Amniotic stem cell (primary cell): Measurements from ENCODE around the gene PSTK.

Experiments used
- DNase-seq: peaks from one replicate; lab custom pipeline; 2025; lab: John Stamatoyannopoulos, UW

The PSTK gene

GRCh38 chr10:122980209-122981065 lies at the start of gene PSTK:
PSTK (plus strand) TSS chr10:122980401; CDS start chr10:122980480, 79 bp downstream.
- DNase-seq: peak; percentile 81

GRCh38 chr10:122931088-122931906 lies 48.9 kb upstream of the PSTK start:
- DNase-seq: no peak

GRCh38 chr10:122939133-122939855 lies 40.9 kb upstream of the PSTK start:
- no peak for DNase-seq

GRCh38 chr10:122939856-122940543 lies 40.2 kb upstream of the PSTK start:
- DNase-seq: peak; percentile 67

GRCh38 chr10:122949296-122949695 lies 30.9 kb upstream of the PSTK start:
- no peak for DNase-seq

GRCh38 chr10:122953902-122954730 lies 26.1 kb upstream of the PSTK start, which contains the start of gene C10orf88:
C10orf88 (minus strand) TSS chr10:122954227; CDS start chr10:122954178, 49 bp downstream.
- DNase-seq: peak; percentile 96

GRCh38 chr10:122954731-122955050 lies 25.5 kb upstream of the PSTK start:
- DNase-seq: no peak

GRCh38 chr10:122955892-122956291 lies 24.3 kb upstream of the PSTK start:
- DNase-seq: no peak

- no peak for DNase-seq
Observed at GRCh38 chr10:122957474-122957873, 22.7 kb upstream of the PSTK start.

GRCh38 chr10:122962405-122962804 lies 17.8 kb upstream of the PSTK start:
- DNase-seq: no peak

GRCh38 chr10:122966879-122967278 lies 13.3 kb upstream of the PSTK start:
- DNase-seq: no peak

GRCh38 chr10:122968698-122969097 lies 11.5 kb upstream of the PSTK start:
- DNase-seq: no peak

- DNase-seq: no peak
Observed at GRCh38 chr10:122974023-122974422, 6.2 kb upstream of the PSTK start.

GRCh38 chr10:122974543-122975064 lies 5.6 kb upstream of the PSTK start:
- DNase-seq: no peak

- DNase-seq: no peak
Observed at GRCh38 chr10:122981066-122981464, 864 bp downstream of the PSTK start.

GRCh38 chr10:122983898-122984297 lies 3.7 kb downstream of the PSTK start:
- no peak for DNase-seq

GRCh38 chr10:122984708-122985107 lies 4.5 kb downstream of the PSTK start:
- DNase-seq: no peak

GRCh38 chr10:122986335-122986734 lies 6.1 kb downstream of the PSTK start:
- DNase-seq: no peak

- DNase-seq: no peak
Observed at GRCh38 chr10:122988501-122988900, 8.3 kb downstream of the PSTK start.

- DNase-seq: no peak
Observed at GRCh38 chr10:122990278-122990677, 10.1 kb downstream of the PSTK start.
